Spleen (tissue), 11 donors: ENCODE results near the gene STK10. TPM values are rescaled to one million over a fixed set of nuclear protein-coding genes. Genes with fewer than 3 reads are reported as not detected.

Source experiments
- DNase-seq: peaks from one replicate; pipeline ENCODE4 v3.0.0-alpha.2; 2020
- H3K27ac ChIP-seq, 8 donors: fragments of 200-600 bp; sonication (generic) in 7 of 8; 1 replicate in 4 of 8; 2 replicates in 4 of 8; pipeline versions ENCODE4 v1.5.0 to v1.8.0; 2016 to 2021; ENCODE audit warnings: inconsistent platforms in 4 of 8, mild to moderate bottlenecking in 4 of 8, moderate library complexity in 1 of 8
- H3K27me3 ChIP-seq, 7 donors: fragments of 200-600 bp; sonication (generic) in 6 of 7; replicated peaks in 1 of 7; 1 replicate in 4 of 7; 2 replicates in 3 of 7; pipeline versions ENCODE4 v1.5.0 to v1.8.0; 2016 to 2021; ENCODE audit warnings: inconsistent platforms in 3 of 7, mild to moderate bottlenecking in 1 of 7
- H3K36me3 ChIP-seq, 6 donors: fragments of 200-600 bp; sonication (generic) in 5 of 6; 1 replicate in 4 of 6; 2 replicates in 2 of 6; pipeline versions ENCODE4 v1.5.0 to v1.8.0; 2016 to 2021; ENCODE audit warnings: inconsistent platforms in 2 of 6
- H3K4me1 ChIP-seq, 6 donors: fragments of 200-600 bp; sonication (generic) in 5 of 6; 1 replicate in 3 of 6; 2 replicates in 3 of 6; pipeline versions ENCODE4 v1.5.0 to v1.8.0; 2016 to 2021; ENCODE audit warnings: inconsistent platforms in 3 of 6
- H3K4me3 ChIP-seq, 8 donors: fragments of 200-600 bp; sonication (generic) in 7 of 8; 1 replicate in 4 of 8; 2 replicates in 4 of 8; pipeline versions ENCODE4 v1.5.0 to v1.8.0; 2016 to 2021; ENCODE audit warnings: inconsistent platforms in 4 of 8, mild to moderate bottlenecking in 4 of 8, moderate library complexity in 2 of 8
- H3K9me3 ChIP-seq, 8 donors: fragments of 200-600 bp; sonication (generic) in 7 of 8; 1 replicate in 4 of 8; 2 replicates in 4 of 8; pipeline versions ENCODE4 v1.5.0 to v1.8.0; 2016 to 2021; ENCODE audit warnings: inconsistent platforms in 4 of 8
- POLR2A ChIP-seq, 3 donors: fragments of 450-650 bp; IDR thresholded peaks; one replicate each; pipeline ENCODE4 v1.5.1; 2017; ENCODE audit warnings: antibody characterized with exemption in 3 of 3, mild to moderate bottlenecking in 1 of 3
- POLR2AphosphoS5 ChIP-seq, 3 donors: sonication (generic); formaldehyde crosslinking; IDR thresholded peaks; one replicate each; pipeline ENCODE4 v1.5.1; 2017; ENCODE audit warnings: antibody characterized with exemption in 3 of 3
- WGBS, 5 donors: extraction: QIAGEN DNeasy Blood & Tissue Kit in 3 of 5; methylation state at CpG; one replicate each; pipeline versions ENCODE4 v1.1.5 to v1.1.7; 2013 to 2018; 5-methylcytosine and 5-hydroxymethylcytosine counted together
- intact Hi-C: fragments of 100-400 bp; cut with DNase I; formaldehyde crosslinking; loops from one replicate; pipeline ENCODE4 v1.15.0; 2023; ENCODE audit warnings: low total_unique reads
- polyA plus RNA-seq, 3 donors: library from polyadenylated mRNA; stranded (reverse); fragments of 200-250 nt; gene quantifications; one replicate each; pipeline ENCODE4 v1.2.1, GENCODE V29; 2013
- total RNA-seq, 7 donors: library from RNA; depleted of rRNA in 3 of 7; stranded (reverse); fragments of >200 nt in 3 of 7; fragmentation: NEBNext Ultra II Directional in 4 of 7; extraction: Animal tissue kit (Norgen Biotek cat#: 25700) in 4 of 7; gene quantifications; one replicate each; pipeline versions ENCODE4 v1.1.0 to v1.2.1, GENCODE V29; 2016 to 2021
- TF ChIP-seq, protein P1 (sequence below), 11 experiments: fragments of 200-600 bp in 7 of 11; fragments of 450-650 bp in 4 of 11; sonication (generic) in 4 of 11; IDR thresholded peaks in 8 of 11; conservative IDR thresholded peaks in 3 of 11; 1 replicate in 7 of 11; 2 replicates in 4 of 11; pipeline versions ENCODE4 v1.4.0 to v1.8.0; 2016 to 2021; ENCODE audit warnings: antibody characterized with exemption in 11 of 11, inconsistent platforms in 4 of 11, mild to moderate bottlenecking in 1 of 11
- donor health status: healthy with polysubstance abuse.
- donor health status: DM: no; HTN: no; CAD: no; lungs with moderate emphysema.
- donor health status: DM: no; HTN: no; CAD: no.
- donor health status: Bipolar disorder and iron deficiency.
- donor health status: healthy.
- donor health status: DM: no; HTN: no; CAD: no.
- donor health status: DM: yes; HTN: yes; CAD: no.

The STK10 gene
- total and polyA plus RNA-seq, 10 donors, result 34.0 to 290 (median 168) TPM

DNA sequence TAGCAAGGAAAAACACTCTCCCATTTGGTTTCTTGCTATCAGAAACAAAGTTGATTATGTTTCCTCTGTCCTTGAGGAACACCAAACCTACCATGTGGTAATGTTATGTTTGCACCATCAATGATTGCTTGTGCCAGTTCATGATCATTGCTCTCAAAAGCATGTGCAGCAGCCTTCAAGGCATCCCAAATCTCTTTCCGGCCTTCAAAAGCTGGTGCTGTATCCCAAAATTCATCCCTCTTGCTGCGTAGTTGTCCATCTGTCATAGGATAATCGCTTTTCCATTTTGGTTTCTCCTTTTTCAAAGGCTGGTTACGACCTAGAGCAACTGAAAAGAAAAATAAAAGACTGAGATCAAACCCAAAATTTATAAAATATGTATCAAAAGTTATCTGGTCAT is 46.0 kb upstream of the STK10 start:
- Histone ChIP-seq H3K27ac (no peak overlapping the region), H3K9me3 (no peaks in the 10 kb centered on the region), H3K27me3 (no peaks in the 10 kb centered on the region), H3K4me3 (no peak overlapping the region), H3K4me1 (peaks cover 0 to 39% (median 11%) of the 10 kb centered on the region in 6 donors), H3K36me3 (peaks cover 0 to 46% (median 14%) of the 10 kb centered on the region in 6 donors)
- WGBS, 5 donors, result 95 to 98% (median 97%) methylated on average over 4 of the region's 4 CpGs
- intact Hi-C loops, result no loop called here
- DNase-seq, result no peak
- TF ChIP-seq POLR2A (IDR thresholded peaks at IDR 0.05), result no peak
- TF ChIP-seq, protein P1, sequence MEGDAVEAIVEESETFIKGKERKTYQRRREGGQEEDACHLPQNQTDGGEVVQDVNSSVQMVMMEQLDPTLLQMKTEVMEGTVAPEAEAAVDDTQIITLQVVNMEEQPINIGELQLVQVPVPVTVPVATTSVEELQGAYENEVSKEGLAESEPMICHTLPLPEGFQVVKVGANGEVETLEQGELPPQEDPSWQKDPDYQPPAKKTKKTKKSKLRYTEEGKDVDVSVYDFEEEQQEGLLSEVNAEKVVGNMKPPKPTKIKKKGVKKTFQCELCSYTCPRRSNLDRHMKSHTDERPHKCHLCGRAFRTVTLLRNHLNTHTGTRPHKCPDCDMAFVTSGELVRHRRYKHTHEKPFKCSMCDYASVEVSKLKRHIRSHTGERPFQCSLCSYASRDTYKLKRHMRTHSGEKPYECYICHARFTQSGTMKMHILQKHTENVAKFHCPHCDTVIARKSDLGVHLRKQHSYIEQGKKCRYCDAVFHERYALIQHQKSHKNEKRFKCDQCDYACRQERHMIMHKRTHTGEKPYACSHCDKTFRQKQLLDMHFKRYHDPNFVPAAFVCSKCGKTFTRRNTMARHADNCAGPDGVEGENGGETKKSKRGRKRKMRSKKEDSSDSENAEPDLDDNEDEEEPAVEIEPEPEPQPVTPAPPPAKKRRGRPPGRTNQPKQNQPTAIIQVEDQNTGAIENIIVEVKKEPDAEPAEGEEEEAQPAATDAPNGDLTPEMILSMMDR (IDR thresholded peaks at IDR 0.05 in 8 of 11, conservative IDR thresholded peaks at IDR 0.05 in 3 of 11), result no peak
- no peak for TF ChIP-seq POLR2AphosphoS5 (IDR thresholded peaks at IDR 0.05)

DNA sequence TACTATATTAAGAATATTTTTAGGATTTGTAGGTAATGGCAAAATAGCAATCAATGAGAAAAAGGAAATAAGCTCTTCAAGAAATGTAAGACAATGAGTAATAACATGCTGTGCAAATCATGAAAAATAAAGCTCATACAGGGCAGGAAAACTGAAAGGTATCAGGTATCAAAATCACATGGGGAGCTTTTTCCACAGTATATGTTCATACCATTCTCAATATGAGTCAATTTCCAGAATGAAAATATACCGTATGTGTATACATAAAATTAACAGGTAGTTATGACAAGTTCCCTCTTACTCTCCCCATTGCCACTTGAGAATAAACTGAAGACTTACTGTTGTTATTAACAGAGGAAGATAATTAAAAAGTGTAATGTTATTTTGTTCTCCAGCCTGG is 41.9 kb upstream of the STK10 start:
- WGBS, 5 donors, result 75 to 83% (median 77%) methylated on average over 1 of the region's 1 CpG
- H3K27ac ChIP-seq, result no peak overlapping the region
- no peak for DNase-seq
- no peaks in the 10 kb centered on the region for H3K9me3 ChIP-seq
- H3K4me1 ChIP-seq, result peaks cover 0 to under 1% (median 0%) of the 10 kb centered on the region in 6 donors
- TF ChIP-seq POLR2AphosphoS5 (IDR thresholded peaks at IDR 0.05) (no peak), POLR2A (IDR thresholded peaks at IDR 0.05) (no peak)
- TF ChIP-seq, protein P1 (IDR thresholded peaks at IDR 0.05 in 8 of 11, conservative IDR thresholded peaks at IDR 0.05 in 3 of 11), result no peak
- intact Hi-C loops, result no loop called here
- peaks cover 0 to 70% (median 14%) of the 10 kb centered on the region in 6 donors for H3K36me3 ChIP-seq
- no peak overlapping the region for H3K4me3 ChIP-seq
- H3K27me3 ChIP-seq, result no peaks in the 10 kb centered on the region

DNA sequence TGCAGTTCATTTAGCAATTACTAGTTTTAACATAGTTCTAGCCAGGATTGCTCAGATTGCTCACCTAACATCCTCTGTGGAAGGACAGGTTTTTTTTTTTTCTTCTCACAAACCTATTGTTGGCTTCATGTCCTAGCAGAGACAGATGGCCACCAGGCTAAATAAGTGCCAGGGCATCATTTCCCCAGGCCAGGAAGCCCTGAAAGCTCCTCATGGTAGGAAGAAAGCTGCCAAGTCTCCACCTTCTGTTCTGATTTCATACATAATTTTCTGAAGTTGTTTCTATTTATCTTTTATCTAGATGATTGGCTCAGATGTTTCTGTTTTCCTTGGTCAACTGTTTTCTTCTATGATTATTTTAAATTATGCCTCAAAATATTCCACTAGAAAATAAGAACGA is 37.0 kb upstream of the STK10 start:
- no peaks in the 10 kb centered on the region for H3K4me1 ChIP-seq
- H3K27me3 ChIP-seq, result no peaks in the 10 kb centered on the region
- intact Hi-C loops, result no loop called here
- no peak for DNase-seq
- WGBS, 5 donors, result 94 to 100% (median 95%) methylated on average over 1 of the region's 1 CpG
- peaks cover 0 to 41% (median 1%) of the 10 kb centered on the region in 6 donors for H3K36me3 ChIP-seq
- no peak overlapping the region for H3K27ac ChIP-seq
- no peak overlapping the region for H3K4me3 ChIP-seq
- no peaks in the 10 kb centered on the region for H3K9me3 ChIP-seq
- TF ChIP-seq POLR2AphosphoS5 (IDR thresholded peaks at IDR 0.05) (no peak), POLR2A (IDR thresholded peaks at IDR 0.05) (no peak)
- TF ChIP-seq, protein P1 (IDR thresholded peaks at IDR 0.05 in 8 of 11, conservative IDR thresholded peaks at IDR 0.05 in 3 of 11), result no peak

DNA sequence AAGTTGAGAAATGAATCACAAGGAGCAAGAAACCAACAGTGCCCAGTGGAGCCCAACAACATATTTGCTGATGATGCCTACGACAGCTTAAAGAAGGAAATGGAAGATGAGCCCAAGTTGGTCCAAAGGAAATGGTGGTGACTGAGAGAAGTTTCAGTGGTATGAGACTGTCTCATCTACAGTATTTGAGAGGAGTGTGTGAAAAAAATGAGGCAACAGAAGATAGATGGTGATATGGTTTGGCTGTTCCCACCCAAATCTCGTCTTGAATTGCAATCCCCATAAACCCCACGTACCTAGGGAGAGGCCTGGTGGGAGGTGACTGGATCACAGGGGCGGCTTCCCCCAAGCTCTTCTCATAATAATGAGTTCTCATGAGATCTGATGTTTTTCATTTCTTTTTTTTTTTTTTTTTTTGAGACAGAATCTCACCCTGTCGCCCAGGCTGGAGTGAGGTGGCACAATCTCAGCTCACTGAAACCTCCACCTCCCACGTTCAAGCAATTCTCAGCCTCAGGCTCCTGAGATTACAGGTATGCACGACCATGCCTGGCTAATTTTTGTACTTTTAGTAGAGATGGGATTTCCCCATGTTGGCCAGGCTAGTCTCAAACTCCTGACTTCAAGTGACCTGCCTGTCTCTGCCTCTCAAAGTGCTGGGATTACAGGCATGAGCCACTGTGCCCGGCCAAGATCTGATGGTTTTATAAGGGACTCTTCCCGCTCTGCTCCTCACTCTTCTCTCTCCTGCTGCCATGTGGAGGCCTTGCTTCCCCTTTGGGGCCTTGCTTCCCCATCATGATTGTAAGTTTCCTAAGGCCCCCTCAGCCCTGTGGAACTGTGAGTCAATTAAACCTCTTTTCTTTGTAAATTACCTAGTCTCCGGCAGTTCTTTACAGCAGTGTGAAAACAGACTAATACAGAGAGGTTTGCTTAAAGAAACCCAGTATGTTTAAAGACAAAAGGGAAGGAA is 36.2 kb upstream of the STK10 start:
- H3K27me3 ChIP-seq, result no peaks in the 10 kb centered on the region

More for the DNA sequence above, 36.2 kb upstream of the STK10 start:
- no peak overlapping the region for H3K4me3 ChIP-seq
- H3K27ac ChIP-seq, result no peak overlapping the region
- no peak for DNase-seq
- H3K9me3 ChIP-seq, result peaks cover 0 to 8% (median 5%) of the 10 kb centered on the region in 8 donors
- H3K4me1 ChIP-seq, result no peaks in the 10 kb centered on the region
- peaks cover 0 to 45% (median 1%) of the 10 kb centered on the region in 6 donors for H3K36me3 ChIP-seq
- intact Hi-C loops, result no loop called here
- 68 to 83% (median 82%) methylated on average over 10 of the region's 10 CpGs for WGBS, 5 donors
- no peak for TF ChIP-seq POLR2AphosphoS5 (IDR thresholded peaks at IDR 0.05)
- no peak for TF ChIP-seq POLR2A (IDR thresholded peaks at IDR 0.05)
- TF ChIP-seq, protein P1 (IDR thresholded peaks at IDR 0.05 in 8 of 11, conservative IDR thresholded peaks at IDR 0.05 in 3 of 11), result no peak
